GM21717 (cell line): ENCODE results near the gene MYRIP.
"Not testable (repeated sequence)": the region's sequence is repeated elsewhere in the genome, so short reads cannot be mapped to it uniquely, and the experiment has no call there.

ENCODE experiments used
- ATAC-seq: cut with Tn5 transposase; IDR thresholded peaks from one replicate; pipeline ENCODE4 v1.9.1; 2021; ENCODE audit warnings: mild to moderate bottlenecking, moderate library complexity; ENCODE audit not compliant: unreplicated experiment

Gene MYRIP

DNA sequence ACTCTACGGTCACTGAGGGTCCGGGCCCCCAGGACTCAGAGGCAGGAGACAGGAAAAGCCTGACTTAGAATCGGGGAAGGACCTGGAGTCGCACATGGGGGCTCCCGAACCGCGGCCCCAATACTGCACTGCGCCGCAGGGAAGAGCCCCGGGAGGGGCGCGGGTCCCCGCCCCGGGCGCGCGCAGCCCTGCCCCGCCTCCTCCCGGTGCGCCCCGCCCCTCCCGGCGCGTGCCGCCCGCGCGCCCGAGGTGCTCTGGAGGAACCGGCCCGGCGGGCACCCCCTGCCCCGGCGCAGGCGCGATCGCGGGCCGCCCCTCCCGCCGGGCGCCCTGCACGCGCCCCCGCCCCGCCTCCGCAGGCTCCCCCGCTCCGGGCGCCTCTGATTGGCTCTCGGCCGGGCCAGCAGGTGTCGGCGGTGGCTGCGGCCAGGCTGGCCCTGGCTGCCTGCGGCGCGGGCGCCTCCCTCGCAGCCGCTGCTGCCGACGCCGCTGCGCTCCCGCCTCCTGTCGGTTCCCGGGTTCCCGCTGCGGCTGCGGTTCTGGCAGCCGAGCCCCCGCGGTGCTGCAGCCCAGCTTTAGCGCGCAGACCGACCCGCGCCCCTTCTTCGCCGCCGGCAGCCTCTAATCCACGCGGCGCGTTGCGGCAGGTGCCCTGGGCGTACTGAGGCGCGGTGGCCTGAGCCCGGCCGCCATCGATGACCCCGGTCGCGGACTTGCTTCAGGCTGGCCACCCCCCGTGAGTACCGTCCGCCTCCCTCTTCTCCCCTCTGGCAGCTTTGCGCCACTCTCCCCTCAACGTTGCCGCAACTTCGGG, at the start of gene MYRIP:
Gene MYRIP, plus strand, starts transcription at position 429 of the 814 bp plus-strand sequence. CDS start 91,208 bp downstream, outside the sequence.
- ATAC-seq, result no peak

DNA sequence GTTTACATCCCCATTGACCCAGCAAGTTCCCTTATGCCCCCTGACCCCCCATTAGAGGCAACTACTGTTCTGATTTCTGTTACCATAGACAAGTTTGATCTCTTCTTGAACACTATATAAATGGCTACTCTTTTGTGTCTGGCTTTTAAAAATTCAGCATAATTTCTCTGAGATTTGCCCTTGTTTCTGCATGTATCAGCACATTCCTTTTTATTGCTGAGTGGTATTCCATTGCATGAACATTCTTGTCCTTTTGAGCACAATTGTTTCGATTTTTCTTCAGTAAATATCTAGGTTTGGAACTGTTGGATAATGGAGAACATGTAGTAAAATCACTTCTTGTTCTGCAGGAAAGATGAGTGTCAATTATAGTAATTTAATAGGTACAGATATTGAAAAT, 49.1 kb upstream of the MYRIP start:
- ATAC-seq, result no peak

DNA sequence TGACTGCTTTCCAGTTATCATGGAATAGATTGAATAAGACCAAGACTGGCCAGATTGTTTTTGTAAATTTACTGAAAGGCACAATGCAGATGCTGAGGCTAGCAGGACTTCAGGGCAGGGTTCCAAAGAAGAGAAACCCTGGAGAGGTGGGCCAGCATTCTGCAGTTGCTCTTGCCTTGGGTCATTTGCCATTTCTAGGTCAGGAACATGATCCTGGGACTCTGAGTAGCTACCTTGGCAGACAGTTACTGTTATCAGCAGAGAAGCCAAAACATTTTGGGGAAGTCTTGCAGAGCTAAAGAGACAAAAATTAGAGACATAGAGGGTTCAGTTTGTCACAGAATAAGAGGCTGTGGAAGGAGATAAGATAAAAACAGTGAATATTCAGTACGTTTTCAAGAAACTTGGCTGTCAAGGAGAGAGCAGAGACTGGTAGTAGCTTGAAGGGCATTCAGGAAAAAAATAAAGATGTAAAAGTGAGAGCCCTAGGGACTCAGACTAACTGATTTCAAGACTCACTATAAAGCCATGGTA, 46.8 kb upstream of the MYRIP start:
- ATAC-seq, result no peak

DNA sequence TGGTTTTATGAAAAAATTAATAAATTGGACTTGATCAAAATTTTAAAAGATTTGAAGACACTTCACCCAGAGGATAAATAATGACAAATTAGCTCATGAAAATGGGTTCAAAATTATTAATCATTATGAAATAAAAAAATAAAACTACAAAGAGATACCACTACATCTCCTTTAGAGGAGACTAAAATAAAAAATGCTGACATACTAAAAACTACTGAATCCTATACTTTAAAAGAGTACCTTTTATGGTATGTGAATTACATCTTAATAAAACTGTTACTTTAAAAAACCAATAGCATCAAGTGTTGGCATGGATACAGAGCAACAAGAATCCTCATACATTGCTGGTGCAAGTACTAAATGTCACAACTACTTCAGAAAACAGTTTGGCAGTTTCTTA, 46.0 kb upstream of the MYRIP start:
- no peak for ATAC-seq

DNA sequence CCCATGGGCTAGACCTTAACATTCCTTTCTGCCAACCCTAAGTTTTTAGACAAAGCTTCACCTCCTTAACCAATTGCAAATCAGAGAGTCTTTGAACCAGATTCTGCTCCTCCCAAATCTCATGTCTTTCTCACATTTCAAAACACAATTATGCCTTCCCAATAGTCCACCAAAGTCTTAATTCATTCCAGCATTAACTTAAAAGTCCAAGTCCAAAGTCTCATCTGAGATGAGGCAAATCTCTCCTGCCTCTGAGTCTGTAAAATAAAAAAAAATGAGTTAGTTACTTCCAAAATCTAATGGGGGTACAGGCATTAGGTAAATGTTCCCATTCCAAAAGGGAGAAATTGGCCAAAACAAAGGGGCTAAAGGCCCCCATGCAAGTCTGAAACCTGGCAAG, 43.8 kb upstream of the MYRIP start:
- no peak for ATAC-seq

DNA sequence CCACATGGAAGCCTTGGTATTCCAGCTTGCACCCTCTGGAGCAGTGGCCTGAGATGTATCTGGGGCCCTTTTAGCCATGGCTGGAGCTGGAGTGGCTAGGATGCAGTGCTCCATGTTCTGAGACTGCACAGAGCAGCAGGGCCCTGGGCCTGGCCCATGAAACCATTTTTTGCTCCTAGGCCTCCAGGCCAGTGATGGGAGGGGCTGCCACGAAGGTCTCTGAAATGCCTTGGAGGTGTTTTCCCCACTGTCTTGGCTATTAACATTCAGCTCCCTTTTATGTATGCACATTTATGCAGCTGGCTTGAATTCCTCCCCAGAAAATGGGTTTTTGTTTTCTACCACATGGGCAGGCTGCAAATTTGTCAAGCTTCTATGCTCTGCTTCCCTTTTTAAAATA, 43.0 kb upstream of the MYRIP start:
- ATAC-seq, result no peak

DNA sequence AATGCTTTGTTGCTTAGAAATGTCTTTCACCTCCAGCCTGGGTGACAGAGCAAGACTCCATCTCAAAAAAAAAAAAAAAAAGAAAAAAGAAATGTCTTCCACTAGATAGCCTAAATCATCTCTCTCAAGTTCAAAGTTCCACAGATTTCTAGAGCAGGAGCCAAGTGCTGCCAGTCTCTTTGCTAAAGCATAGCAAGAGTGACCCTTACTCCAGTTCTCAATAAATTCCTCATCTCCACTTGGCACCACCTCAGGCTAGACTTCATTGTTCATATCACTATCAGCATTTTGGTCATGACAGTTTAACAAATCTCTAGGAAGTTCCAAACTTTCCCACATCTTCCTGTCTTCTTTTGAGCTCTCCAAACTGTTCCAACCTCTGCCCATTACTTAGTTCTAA, 42.5 kb upstream of the MYRIP start:
- not testable (repeated sequence) for ATAC-seq

DNA sequence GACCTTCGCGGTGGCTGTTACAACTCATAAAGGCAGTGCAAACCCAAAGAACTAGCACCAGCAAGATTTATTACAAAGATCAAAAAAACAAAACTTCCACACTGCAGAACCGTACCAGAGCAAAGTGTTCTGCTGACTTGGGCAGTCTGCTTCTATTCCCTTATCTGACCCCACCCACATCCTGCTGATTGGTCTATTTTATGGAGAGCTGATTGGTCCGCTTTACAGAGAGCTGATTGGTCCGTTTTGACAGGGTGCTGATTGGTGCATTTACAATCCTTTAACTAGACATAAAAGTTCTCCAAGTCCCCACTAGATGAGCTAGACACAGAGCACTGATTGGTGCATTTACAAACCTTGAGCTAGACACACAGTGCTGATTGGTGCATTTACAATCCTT, 31.2 kb upstream of the MYRIP start:
- not testable (repeated sequence) for ATAC-seq

DNA sequence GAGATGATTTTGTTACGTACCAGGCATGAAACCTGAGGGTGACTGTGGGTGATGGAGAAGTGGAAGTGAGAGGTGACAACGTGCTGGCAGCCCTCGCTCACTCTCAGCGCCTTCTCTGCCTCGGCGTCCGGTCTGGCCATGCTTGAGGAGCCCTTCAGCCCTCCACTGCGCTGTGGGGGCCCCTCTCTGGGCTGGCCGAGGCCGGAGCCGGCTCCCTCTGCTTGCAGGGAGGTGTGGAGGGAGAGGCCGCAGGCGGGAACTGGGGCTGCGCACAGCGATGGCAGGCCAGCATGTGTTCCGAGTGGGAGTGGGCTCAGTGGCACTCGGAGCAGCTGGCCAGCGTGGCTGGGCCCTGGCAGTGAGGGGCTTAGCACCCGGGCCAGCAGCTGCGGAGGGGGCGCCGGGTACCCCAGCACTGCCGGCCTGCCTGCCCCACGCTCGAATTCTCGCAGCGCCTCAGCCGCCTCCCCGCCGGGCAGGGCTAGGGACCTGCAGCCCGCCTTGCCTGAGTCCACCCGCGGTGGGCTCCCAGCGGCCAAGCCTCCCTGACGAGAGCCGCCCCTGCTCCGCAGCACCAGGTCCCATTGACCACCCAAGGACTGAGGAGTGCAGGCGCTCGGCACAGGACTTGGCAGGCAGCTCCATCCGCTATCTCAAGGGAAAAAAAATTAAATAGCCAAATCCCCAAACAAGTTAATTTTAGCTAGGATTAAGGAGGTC, 29.7 kb upstream of the MYRIP start:
- no peak for ATAC-seq

DNA sequence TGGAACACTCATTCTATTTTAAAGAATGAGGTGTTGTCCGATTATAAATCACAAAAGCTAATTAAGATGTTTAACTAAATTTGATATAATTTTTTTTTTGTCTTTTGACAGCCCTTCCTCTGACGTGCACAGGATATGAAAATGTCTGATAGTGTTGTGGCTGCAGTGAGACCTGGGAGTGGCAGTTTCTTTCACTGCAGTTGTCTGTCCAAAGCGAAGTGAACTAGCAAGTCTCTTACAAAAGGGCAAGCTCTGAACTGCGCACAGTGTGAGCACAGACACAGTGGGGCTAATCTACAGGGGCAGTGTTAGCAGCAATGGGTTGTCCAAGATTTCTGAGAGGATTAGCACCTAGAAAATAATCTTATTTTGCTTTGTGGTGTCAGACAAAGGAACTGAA, 29.1 kb upstream of the MYRIP start:
- no peak for ATAC-seq

DNA sequence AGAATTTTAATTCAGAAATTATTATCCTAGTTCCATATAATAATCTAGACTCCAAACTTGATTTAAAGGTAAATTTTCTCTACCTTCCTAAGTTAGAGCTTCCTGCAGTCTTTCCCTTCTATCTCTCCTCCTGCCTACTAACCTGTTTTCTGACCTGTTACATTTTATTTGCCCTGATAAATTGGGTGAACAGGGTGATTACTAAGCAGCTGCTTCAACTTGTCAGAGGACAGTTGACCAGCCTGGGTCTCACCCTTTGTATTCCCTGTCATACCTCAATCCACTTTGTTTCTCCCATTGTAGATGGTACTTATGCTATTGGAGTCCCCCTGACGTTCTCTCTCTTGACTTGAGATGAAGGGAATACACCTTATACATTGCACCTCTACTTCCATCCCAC, 28.4 kb upstream of the MYRIP start:
- no peak for ATAC-seq

DNA sequence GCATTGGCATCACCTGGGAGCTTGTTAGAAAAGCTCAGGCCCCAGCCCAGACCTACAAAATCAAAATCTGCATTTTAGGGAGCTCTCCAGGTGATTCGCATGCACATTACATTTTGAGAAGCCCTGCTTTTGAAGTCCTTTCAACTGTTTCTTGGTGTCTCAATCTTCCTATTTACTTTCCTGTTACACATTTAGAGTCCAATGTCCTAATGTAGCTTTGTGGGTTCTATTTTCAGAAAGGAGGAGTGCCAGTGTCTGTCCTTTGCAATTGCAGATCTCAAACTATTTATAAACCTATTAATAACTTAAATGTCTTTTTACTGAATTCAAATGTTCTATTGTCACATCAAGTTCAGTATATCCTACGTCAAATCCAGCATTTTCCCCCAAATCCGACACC, 27.8 kb upstream of the MYRIP start:
- ATAC-seq, result no peak

DNA sequence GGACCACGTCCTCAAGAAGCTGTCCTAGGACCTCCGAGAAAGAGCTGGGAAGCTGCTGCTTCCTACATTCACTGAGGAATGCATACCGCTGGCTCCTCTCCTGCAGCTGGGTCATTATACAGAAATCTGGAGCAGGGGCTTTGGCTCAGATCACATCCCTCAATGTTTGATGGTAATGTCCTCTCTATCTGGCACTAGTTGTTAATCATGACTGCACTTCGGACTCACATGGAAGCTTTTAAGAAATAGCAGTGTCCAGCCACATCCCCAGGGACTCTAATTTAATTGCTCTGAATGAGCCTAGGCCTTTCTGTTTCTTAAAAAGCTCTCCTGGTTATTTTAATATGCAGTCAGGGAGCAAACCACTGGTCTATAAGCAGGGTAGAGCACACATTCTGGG, 25.7 kb upstream of the MYRIP start:
- no peak for ATAC-seq

DNA sequence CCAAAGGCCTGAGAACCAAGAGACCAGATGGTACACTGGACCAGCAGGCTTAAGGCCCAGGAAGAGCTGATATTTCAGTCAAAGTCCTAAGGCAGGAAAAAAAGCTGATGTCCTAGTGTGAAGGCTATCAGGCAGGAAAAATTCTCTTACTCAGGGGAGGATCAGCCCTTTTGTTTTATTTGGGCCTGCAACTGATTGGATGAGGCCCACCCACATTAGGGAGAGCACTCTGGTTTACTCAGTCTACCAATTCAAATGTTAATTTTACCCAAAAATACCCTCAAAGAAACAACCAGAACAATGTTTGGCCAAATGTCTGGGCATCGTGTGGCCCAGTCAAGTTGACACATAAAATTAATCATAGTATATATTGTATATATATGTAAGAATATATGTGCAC, 24.5 kb upstream of the MYRIP start:
- no peak for ATAC-seq

DNA sequence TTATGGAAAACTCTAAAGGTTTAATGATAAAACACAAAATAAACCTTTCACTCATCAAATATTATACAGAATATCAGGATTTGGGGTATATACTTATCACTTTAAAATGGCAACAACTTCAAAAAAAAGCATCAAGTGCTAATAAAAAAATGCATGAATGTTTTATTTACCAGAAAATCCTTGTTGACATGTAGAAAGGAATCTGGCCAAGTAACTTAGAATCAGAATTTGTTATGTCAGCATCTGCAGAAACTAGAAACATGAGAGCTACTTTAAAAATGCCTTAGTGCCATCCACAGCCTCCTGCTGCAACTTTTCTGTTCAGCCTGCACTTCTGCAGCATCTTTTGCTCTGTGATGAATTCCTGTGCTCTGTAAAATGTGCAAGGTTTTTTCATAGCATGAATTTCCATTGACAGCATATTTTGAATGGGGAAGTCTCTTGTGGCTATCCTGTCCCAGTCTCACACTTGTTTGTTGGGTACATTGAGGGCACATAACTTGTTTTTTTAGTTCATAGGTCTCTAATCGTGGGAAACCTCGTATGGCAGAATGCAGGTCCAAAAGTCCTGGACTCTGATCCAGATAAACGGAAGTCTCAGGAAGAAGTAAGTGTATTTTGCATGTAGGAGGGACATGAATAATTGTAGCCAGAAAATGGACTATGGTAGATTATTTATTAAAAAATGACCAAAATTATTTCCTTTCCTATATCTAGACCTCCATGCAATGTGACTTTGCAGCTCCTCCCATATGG, 21.1 kb upstream of the MYRIP start:
- no peak for ATAC-seq

DNA sequence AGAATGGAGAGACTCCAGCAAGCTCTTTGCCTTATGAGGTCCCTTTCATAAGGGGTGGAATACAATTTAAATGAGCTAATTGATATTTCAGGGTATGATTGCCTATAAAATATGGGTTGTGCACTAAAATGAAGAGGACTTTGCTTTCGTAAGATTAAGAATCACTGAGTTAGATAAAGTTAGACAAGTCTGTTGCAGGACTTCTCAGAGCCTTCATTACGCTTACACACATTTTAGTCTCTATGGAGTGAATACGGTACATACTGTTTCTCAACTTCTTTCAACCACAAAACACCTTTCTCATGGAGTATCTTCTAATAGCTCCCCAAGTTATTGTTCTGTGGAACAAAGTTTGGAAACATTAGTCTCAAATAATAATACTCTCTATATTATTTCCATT, 17.8 kb upstream of the MYRIP start:
- ATAC-seq, result no peak

DNA sequence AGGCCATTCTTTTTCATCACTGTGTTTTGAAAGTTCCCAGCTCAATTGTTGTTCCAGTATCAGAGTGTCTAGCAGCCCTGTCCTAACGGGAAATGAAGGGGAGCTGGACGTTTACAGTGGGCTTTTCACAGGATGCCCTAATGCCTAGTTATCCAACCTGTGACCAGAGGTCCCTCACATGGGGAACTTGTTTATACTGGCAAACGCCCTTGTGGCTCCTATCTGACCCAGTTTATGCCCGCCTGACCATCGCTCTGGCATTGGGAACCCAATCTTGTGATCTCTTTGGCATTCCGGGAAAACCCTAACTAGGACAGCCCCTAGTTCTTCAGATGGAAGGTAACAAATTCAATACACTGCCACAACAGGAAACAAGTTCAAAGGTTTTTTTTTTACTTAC, 14.5 kb upstream of the MYRIP start:
- no peak for ATAC-seq

DNA sequence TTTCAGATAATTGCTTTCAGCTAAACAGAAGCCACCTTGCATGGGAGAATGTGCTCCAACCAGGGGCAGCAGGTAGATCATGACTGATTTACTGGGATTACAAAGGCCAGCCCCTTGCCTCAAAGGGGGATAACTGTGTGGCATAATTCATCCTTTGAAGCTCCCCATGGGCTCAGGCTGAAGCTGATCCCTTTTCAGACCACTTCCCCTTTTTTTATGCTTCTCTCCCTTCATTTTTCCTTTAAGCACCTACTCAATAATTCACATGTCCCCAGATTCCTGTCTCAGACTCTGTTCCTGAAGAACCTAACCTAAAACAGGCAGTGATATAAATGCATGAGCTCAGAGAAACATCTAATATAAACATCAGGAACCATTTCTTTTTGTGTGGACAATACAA, 8.2 kb upstream of the MYRIP start:
- no peak for ATAC-seq

DNA sequence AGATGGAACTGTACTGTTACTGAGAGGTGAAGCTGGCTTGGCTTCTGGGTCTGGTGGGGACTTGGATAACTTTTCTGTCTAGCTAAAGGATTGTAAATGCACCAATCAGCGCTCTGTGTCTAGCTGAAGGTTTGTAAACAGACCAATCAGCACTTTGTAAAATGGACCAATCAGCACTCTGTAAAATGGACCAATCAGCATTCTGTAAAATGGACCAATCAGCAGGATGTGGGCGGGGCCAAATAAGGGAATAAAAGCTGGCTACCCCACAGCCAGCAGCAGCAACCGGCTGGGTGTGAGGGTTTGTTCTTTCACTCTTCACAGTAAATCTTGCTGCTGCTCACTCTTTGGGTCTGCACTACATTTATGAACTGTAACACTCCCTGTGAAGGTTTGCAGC, 6.9 kb upstream of the MYRIP start:
- not testable (repeated sequence) for ATAC-seq

DNA sequence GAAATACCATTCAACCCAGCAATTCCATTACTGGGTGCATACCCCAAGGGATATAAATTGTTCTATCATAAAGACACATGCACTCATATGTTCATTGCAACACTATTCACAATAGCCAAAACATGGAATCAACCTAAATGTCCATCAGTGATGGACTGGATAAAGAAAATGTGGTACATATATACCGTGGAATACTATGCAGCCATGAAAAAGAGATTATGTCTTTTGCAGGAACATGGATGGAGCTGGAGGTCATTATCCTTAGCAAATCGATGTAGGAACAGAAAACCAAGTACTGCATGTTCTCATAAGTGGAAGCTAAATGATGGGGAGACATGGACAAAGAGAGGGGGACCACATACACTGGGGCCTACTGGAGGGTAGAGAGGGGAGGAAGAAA, 5.5 kb upstream of the MYRIP start:
- no peak for ATAC-seq

DNA sequence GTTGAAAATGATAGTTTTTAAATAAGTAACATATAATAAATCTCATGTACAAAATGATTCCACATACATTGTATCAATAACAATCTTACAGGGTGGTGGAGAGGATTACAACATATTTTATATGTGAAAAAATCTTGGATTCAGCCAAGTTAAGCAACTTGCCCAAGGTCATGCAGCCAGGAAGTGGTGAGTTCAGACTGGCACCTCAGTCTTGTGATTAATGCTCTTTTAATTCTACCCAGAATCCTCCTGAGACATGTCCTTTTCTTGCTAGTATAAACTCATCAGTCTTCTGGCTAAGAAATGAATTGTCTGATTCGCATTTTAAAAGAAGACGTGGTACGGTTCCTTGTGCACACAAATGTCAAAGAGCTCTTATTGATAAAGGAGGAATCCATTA, 4.5 kb upstream of the MYRIP start:
- no peak for ATAC-seq

DNA sequence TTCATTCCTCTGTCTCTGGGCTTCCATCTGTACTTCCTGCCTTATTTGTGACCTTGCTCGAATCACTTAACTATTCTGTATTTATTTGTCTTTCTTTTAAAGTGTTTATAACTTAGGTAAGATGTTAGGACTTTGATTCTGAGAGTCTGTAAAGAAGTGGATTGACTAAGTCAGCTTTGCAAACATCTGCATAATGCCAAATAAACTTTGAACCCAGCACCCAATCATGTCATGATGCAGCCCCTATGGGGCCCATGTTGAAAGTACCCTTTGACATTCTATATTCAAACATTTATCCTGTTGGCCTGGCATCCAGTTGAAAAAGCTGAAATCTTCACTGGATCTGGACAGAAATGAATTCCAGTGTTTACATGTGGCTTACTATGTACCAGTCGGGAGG, 3.8 kb upstream of the MYRIP start:
- no peak for ATAC-seq
